HG02840 (cell line): ENCODE data around the gene IL4R.

ENCODE experiments used
- ATAC-seq: cut with Tn5 transposase; IDR thresholded peaks from one replicate; pipeline ENCODE4 v1.9.1; 2021; ENCODE audit warnings: mild to moderate bottlenecking, moderate library complexity, moderate number of reproducible peaks; ENCODE audit not compliant: unreplicated experiment, low FRiP score

Gene IL4R

DNA sequence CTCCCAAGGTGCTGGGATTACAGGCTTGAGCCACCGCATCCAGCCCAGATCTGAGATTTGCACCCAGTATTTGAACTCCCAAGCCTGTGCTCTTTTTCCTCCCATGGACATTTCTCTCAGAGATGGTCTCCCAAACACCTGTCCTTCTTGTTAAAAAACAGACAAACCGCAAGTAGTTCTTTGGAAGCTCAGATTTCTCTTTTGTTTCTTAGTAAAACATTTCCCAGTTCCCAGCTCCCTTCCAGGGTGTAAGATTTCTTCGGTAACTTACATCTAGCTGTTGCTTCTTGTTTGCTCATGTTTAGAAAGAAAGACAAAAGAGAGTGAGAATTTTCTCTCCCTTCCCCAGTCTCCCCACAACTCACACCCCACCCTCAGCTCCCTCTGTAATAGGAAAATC, 36.2 kb downstream of the IL4R start:
- no peak for ATAC-seq

DNA sequence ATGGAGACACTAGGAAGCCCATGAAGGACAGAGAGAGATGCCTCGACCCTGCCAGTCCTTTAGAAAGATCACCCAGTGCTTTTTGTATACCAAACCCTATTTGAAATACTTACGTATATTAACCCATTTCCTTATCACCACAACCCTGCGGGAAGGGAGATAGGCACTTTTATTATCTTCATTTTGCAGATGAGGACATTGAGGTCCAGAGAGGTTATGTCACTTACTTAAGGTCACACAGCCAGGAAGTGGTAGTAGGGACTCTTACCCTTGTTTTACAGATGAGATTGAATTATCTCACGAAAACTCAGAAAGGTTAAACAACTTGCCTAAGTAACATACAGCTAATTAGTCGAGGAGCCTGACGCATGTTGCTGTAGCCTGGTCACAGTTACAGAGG, 38.2 kb downstream of the IL4R start:
- no peak for ATAC-seq

DNA sequence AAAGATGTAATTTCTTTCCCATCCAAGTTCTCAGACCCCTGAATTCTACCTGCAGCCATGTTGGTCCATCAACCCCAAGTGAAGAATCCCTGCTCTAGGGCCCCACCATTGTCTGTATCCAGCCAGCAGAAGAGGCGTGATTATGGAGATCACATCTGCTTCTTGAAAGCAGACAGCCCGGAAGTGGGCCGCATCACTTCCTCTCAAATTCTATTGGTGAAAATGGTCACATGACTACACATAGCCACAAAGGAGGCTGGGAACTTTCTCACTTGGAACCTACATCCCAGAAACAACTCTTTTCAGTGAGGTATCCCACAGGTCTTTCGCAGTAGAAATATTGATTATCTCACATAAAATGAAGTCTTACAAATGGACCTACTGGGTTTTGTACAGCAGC, 40.1 kb downstream of the IL4R start:
- no peak for ATAC-seq

DNA sequence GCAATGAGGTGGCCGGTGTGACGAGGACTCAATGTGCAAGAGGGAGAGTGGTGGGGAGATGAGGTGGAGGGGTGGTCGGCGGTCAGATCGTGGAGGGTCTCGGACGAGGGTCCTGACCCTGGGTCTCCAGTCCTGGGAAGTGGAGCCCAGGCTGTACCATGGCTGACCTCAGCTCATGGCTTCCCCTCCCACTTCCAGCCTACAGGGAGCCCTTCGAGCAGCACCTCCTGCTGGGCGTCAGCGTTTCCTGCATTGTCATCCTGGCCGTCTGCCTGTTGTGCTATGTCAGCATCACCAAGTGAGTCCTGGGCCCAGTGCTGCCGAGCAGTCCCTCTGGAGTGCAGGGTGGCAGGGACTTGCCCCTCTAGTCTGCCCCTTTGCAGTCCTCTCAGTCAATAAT, 41.8 kb downstream of the IL4R start:
- ATAC-seq = no peak

DNA sequence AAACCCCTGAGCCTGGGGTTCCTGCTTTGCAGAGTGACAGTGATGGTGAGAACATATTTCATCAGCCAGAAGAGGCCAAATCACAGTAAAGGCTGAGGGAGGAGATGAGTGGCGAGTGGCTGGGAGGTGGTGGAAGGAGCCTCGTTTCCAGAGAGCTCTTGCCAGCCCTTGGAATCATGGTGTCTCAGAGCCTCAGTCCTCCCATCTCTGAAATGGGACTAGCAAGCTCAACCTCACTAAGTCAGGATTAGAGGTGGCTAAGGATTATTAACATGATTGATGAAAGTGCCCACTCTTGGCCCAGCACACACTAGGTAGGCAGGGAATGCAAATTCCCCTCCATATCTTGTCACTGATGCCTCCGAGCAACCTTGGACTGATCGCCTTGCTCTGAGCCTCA, 43.0 kb downstream of the IL4R start:
- no peak for ATAC-seq

DNA sequence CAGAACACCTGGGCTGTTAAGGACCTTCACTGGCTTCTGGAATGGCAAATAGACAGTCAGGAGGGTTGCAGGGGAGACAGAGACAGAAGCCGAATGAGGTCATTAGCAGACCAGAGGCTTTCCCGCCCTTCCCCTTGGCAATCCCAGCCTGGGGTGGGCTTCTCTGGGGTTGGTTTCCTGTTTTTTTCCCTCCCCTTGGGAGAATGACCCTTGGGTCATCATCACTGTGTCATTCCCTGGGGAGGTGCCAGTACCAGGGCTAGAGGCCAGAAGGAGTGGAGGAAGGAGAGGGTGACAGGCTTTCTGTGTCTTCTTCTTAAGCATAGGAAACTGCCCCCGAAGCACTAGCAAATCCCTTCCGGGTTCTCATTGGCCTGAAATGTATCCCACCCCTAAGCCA, 45.3 kb downstream of the IL4R start:
- no peak for ATAC-seq

DNA sequence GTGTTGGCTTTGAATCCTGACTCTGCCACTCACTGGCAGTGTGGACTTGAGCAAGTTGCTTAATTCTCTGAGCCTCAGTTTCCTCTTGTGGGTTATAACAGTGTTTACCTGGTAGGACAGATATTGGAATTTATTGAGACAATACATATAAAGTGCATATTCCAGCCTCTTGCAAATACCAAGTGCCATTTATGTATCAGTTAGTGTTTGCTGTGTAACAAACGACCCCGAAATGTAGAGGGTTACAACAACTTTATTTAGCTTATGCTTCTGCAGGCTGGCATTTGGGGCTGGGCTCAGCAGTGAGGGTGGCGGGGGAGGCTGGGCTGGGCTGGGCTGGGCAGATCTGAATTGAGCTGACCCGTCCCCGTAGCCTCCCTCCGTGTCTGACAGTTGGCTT, 45.8 kb downstream of the IL4R start:
- ATAC-seq = no peak

DNA sequence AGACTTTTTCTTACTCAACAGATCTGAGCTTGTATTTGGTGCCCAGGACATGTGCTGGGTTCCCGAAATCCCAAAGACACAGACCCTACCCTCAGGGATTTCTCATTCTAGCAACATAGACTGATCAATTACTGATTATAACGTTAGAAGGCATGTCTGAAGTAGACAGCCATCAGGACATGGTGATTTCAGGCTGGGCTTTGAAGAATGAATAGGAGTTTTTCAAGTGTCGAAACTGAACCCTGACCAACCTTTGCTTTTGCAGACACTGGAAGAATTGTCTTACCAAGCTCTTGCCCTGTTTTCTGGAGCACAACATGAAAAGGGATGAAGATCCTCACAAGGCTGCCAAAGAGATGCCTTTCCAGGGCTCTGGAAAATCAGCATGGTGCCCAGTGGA, 48.2 kb downstream of the IL4R start:
- no peak for ATAC-seq

DNA sequence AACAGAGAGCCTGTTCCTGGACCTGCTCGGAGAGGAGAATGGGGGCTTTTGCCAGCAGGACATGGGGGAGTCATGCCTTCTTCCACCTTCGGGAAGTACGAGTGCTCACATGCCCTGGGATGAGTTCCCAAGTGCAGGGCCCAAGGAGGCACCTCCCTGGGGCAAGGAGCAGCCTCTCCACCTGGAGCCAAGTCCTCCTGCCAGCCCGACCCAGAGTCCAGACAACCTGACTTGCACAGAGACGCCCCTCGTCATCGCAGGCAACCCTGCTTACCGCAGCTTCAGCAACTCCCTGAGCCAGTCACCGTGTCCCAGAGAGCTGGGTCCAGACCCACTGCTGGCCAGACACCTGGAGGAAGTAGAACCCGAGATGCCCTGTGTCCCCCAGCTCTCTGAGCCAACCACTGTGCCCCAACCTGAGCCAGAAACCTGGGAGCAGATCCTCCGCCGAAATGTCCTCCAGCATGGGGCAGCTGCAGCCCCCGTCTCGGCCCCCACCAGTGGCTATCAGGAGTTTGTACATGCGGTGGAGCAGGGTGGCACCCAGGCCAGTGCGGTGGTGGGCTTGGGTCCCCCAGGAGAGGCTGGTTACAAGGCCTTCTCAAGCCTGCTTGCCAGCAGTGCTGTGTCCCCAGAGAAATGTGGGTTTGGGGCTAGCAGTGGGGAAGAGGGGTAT, 48.9 kb downstream of the IL4R start:
- no peak for ATAC-seq

DNA sequence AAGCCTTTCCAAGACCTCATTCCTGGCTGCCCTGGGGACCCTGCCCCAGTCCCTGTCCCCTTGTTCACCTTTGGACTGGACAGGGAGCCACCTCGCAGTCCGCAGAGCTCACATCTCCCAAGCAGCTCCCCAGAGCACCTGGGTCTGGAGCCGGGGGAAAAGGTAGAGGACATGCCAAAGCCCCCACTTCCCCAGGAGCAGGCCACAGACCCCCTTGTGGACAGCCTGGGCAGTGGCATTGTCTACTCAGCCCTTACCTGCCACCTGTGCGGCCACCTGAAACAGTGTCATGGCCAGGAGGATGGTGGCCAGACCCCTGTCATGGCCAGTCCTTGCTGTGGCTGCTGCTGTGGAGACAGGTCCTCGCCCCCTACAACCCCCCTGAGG, 49.5 kb downstream of the IL4R start:
- ATAC-seq = no peak

DNA sequence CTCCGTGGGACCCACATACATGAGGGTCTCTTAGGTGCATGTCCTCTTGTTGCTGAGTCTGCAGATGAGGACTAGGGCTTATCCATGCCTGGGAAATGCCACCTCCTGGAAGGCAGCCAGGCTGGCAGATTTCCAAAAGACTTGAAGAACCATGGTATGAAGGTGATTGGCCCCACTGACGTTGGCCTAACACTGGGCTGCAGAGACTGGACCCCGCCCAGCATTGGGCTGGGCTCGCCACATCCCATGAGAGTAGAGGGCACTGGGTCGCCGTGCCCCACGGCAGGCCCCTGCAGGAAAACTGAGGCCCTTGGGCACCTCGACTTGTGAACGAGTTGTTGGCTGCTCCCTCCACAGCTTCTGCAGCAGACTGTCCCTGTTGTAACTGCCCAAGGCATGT, 50.0 kb downstream of the IL4R start:
- no peak for ATAC-seq

DNA sequence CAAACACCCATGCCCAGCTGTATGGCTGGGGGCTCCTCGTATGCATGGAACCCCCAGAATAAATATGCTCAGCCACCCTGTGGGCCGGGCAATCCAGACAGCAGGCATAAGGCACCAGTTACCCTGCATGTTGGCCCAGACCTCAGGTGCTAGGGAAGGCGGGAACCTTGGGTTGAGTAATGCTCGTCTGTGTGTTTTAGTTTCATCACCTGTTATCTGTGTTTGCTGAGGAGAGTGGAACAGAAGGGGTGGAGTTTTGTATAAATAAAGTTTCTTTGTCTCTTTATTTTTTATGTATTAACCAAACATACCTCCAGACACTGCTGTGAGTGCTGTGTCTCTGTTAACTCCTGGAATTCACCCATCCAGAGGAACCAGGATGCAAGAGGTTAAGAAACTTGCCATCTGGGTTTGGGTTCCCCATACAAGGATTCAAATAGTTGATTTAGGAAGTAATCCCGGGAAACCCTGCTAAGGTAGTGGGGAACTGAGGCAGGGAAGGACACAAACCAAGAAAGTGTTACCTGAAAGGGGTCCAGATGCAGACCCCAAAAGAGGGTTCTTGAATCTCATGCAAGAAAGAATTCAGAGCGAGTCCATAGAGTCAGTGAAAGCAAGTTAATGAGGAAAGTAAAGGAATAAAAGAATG, 50.8 kb downstream of the IL4R start:
- no peak for ATAC-seq

DNA sequence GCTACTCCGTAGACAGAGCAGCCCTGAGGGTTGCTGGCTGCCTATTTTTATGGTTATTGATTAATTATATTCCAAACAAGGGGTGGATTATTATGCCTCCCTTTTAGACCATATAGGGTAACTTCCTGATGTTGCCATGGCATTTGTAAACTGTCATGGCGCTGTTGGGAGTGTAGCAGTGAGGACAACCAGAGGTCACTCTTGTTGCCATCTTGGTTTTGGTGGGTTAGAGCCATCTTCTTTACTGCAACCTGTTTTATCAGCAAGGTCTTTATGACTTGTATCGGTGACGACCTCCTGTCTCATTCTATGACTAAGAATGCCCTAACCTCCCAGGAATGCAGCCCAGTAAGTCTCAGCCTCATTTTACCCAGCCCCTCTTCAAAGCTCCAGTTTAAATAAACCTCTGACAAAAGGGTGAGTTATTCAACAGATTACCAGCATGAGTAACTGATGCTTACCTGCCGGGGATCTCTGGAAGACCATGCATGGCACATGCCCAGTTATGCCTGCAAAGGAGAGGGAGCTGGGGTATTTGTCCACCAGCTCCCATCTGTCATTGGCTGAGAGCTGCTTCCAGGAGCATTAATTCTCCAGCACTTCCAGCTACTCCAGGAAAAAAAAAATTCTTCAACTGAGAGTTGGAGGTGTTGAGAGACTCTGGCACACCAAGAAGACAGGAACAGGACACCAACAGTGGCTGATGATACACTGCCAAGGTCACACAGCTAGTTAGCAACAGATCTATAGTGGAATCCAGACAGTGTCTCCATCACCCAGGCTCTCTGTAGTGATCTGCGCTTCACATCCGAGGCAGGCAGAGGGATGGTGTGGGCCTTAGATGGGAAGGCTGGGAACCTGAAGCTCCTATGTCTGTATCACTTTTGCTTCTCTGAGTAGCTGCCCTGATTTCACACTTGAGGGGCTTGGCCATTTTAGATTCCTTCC, 51.6 kb downstream of the IL4R start:
- ATAC-seq = no peak

DNA sequence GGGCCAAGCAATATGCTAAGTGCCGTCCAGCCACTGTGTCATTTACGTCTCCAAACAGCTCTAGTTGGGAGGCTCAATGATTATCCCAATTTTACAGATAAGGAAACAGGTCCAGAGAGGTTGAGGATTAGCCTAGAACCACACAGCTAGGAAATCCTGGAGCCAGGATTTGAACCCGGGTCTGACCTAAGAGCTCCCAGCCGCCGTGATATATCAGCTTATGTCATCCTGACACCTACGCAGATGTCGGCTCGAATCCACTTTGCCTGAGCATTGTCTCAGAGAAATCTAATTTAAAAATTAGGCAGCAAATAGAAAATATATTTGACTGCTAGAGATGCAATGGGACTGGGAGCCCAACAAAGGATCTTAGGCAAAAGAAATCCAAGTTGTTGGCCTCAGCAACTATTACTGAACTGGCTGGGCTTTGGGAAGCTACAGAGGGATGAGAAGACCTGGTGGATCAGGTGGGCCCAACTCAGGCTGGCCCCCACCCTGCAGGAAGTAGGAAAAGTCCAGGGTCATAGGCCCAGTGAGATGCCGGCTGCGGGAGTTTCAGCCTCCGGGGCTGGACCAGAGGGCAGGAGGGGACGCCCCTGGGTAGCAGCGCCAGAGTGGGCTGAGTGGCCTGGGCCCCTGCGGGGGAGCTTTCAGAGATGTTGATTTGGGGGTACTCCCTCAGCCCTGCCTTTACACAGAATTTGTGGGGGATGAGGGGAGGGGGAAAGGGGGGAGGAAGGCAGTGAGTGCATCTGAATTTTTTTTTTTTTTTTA, 53.1 kb downstream of the IL4R start:
- peak; percentile 11 for ATAC-seq

DNA sequence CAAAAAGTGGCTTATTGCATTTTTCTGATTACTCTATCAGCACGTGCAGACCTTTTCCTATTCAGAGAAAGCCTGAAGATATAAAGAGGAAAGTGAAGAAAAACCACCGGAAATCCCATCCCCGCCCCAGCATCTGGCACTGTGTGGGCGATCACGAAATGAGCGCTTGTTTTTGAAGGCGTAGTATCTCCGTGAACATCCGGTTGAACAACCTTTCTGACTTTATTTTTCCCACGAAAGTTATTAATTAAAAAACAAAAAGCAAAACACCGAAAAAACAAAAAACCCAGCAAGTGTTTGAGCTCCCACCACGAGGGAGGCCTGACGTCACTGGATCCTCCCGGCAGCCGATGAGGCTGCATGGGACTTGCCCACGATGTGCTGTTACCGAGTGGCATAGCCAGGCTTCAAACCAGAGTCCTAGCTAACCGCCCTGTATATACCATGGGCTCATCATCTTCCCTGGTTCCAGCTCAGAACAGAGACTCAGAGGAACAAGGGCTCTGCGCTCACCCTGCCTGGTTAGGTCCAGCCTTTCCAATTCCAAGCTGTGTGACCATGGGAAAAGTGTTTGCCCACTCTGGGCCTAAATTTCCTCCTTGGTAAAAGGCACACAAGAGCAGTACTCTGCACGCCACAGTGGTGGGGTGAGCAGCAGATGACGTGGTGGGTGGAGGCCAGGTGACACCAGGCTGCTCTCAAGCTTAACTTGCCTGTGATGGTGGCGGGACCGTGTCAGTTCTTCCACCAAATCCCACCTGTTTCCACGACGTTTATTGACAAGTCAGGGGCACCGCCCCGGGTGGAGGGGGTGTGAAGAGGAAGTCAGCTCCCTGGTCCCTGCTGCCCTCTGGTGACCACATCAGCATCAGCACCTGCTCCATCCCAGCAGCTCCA, 53.9 kb downstream of the IL4R start:
- ATAC-seq = peak; percentile 69

DNA sequence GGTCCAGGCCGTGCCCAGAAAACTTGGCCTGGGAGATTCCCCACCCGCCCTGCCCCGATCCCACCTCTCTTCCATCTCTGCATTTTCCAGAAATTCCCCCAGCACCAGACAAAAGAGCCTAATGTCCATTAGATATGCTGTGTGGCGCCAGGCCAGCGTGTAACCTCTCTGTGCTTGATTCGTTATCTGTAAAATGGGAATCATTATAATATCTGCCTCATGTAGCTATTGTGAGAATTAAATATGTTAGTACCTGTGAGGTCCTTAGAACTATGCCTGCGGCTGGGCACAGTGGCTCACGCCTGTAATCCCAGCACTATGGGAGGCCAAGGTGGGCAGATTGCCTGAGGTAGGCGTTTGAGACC, 54.6 kb downstream of the IL4R start:
- no peak for ATAC-seq

DNA sequence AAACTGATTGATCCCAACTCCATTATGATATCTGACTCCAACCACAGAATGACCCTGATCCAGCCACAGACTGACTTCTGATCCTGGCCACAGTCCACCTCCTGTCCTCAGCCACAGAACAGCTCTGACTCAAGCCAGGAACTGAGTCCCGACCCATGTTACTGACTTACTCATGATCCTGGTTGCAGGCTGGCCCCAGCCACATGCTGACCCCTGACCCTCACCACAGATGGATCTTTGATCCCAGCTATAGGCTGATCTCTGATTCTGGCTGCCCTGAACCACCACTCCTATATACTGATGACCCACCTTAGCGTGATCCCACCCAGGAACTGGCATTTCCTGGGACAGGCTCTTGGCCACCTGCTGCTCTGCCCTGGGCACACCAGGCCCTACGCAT, 56.0 kb downstream of the IL4R start:
- no peak for ATAC-seq

DNA sequence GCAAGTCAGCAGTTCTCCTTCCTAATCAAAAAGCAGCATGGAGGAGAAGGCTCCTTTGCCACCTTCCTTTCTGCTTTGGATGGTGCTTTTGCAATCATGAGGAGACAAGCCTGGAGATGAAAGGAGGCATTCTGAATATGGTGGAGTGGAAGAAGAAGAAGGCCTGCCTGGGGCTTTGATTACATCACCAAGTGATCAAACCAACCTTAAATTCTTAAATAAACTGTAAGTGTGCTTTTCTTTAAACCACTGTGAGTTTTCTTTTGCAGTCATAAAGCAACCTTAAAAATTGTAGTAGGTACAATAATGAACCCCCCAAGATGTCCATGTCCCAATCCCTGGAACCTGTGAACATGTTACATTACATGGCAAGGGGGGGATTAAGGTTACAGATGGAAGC, 56.5 kb downstream of the IL4R start:
- no peak for ATAC-seq

DNA sequence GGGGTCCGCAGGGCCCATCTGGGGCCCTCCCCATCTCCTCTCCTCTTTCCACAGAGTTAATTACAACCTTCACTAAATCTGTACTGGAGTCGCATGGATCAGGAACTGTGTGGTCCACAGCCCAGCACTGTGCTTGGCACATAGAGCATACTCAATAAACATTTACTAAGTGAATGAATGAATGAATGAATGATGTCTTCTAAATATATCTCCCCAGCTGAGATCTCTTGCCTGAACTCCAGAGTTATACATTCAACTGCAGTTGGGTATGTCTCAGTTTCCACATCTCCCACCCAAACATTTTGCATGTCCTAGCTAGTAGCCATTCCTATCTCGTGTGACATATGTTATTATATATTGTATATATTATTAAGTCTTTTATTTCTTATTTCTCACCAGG, 59.5 kb downstream of the IL4R start:
- no peak for ATAC-seq
